GM18861 (cell line): ENCODE measurements around the gene PFKL.
A peak's percentile ranks its signal among the peaks of the same experiment; 100 is the strongest.
"Not testable (repeated sequence)": the region's sequence is repeated elsewhere in the genome, so short reads cannot be mapped to it uniquely, and the experiment has no call there.

ENCODE experiments used
- ATAC-seq: cut with Tn5 transposase; IDR thresholded peaks from one replicate; pipeline ENCODE4 v1.9.1; 2021; ENCODE audit not compliant: unreplicated experiment

Gene PFKL

DNA sequence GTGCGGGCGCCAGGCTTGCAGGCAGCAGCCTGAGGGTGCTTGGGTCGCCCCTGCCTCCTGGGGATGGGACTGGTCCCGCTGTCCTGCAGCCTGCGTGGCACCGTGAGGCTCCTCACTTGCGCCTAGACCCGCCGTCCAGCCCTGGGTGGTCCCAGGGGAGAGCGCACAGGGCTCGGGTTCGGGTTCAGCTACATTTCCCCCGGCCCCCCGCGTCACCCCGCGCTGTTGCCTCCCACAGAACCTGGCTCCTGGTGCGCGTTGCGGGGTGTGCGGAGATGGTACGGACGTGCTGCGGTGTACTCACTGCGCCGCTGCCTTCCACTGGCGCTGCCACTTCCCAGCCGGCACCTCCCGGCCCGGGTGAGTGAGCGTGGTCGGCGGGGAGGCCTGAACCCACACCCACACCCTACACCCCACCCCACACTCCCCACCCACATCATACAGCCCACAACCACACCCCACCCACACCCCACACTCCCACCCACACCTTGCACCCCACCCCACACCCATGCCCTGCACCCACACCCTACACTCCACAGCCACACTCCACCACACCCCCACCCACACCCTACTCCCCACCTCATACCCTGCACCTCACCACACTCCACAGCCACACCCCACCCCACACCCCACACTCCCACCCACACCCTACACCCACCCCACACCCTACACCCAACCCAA, 6.2 kb upstream of the PFKL start:
- no peak for ATAC-seq

- ATAC-seq = no peak
Observed at GRCh38 chr21:44294391-44295162, 5.3 kb upstream of the PFKL start.

DNA sequence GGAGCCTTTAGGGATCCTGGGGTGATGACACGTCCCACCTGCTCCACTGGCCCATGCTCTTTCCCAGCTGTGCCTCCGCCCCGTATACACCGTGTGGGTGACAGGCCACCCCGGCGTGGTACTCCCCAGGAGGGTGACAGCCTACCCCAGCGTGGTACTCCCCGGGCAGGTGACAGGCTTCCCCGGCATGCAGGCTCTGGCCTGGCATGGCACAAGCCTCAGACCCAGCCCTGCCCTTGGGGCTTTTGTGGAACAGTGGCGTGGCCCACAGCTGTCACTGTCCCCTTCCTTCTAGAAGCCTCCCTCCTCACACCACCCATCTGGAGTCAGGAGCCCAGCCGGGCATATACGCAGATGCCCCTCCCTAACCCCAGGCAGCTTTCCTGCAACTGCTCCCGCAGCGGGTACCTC, 4.7 kb upstream of the PFKL start:
- ATAC-seq = no peak

GRCh38 chr21:44295646-44296045, 4.2 kb upstream of the PFKL start:
- no peak for ATAC-seq

DNA sequence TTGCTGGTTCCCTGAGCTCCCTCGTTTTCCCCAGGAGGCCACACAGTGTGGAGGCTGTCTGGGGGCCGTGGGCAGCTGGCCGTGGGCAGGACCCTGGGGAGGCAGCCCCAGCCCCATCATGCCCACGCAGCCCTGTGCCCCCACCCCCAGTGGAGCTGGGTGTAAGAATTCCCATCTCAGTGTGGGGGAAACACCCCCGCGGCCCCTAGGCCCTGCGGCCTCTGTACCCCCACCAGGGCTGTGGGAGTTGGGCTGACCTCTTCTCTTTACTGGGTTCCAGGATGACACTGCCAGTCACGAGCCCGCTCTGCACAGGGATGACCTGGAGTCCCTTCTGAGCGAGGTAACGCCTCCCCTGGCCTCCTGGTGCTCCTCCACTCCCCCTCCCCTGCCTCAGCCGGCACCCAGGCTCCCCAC, 3.7 kb upstream of the PFKL start:
- no peak for ATAC-seq

- no peak for ATAC-seq
Observed at GRCh38 chr21:44296916-44297315, 2.9 kb upstream of the PFKL start.

- no peak for ATAC-seq
Observed at GRCh38 chr21:44297525-44298290, 2.1 kb upstream of the PFKL start.

- ATAC-seq = no peak
Observed at GRCh38 chr21:44298301-44298700, 1.6 kb upstream of the PFKL start.

DNA sequence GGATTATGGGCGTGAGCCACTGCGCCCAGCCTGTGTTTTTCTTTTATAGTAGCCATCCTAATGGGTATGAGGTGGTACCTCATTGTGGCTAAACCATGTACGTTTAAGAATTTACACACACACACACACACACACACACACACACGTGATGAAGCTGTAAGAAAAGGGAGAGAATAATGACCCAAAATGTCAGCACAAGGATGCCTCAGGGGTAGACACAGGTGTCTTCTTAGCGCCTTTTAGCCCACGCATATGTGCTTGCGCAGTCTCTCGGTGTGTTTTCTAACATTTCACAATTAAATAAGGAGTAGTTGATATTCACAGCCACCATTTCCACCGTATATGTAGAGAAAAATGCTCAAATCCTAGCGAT, 782 bp upstream of the PFKL start:
- ATAC-seq = no peak

GRCh38 chr21:44300262-44300959, 558 bp downstream of the PFKL start:
- ATAC-seq = peak; percentile 14

GRCh38 chr21:44301141-44301540, 1.3 kb downstream of the PFKL start:
- ATAC-seq = no peak

DNA sequence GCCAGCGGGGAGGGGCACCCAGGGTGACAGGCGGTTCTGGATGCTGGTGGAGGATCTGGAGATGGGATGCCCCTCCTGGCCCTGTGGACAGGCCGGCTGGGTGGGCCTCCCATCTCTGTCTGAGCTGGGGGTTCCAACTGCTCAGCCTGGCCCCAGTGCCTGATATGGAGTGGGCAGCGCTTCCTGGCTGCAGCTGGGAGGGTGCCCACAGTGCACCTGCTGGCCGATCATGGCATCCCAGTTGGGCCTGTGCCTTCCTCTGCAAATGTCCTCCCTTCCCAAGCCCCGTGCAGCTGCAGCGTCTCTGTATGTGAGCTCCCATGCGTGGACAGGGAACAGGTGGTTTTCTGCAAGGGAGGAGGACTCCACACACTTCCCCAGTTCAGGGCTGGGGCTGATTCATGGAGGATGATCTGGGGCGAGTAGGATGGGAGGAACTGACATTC, 2.1 kb downstream of the PFKL start:
- no peak for ATAC-seq

DNA sequence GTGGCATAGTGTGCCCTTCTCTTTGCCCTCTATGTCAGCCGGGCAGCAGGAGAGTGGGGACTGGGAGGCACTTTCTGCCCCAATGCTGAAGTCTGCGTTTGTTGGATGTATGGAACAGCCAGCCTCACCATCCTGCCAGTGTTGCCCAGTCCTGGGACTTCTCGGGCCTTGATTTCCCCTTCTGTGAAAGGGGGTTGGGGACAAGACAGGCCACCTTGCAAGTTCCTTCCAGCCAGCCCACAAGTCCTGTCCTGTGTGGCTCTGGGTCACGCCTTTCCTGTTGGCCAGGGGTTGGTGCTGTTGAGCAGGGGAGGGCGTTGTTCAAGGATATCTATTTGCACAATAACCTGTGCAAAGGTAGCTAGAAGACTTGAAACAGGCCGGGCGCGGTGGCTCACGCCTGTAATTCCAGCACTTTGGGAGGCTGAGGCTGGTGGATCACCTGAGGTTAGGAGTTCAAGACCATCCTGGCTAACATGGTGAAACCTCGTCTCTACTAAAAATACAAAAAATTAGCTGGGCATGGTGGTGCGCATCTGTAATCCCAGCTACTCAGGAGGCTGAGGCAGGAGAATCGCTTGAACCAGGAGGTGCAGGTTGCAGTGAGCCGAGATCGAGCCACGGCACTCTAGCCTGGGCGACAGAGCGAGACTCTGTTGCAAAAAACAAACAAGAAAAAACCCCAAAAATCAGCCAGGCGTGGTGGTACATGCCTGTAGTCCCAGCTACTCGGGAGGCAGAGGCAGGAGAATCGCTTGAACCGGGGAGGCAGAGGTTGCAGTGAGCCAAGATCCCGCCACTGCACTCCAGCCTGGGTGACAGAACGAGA, 2.9 kb downstream of the PFKL start:
- ATAC-seq = not testable (repeated sequence)

DNA sequence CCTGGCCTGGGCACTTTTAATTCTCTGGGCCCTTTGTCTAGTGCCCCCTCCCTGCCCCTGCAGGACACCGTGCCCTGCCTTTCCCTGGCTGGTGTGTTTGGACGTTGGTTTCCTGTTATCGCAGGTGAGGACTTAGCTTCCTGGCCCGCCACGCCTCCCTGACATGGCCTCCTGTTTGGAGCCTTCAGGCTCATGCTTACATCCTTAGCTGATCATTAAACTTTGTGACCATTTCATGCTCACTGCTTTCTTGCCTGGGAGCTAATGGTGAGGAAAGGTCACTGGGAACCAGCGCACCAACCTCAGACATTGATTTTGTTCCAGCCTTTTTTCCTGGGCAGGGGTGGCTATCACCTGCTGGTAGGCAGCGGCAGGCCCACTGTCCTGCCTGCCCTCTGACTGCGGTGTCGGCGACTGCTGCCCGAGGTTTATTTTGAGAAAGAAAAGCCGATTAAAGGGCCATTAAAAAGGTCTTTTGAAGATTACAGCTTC, 3.7 kb downstream of the PFKL start:
- ATAC-seq = no peak

DNA sequence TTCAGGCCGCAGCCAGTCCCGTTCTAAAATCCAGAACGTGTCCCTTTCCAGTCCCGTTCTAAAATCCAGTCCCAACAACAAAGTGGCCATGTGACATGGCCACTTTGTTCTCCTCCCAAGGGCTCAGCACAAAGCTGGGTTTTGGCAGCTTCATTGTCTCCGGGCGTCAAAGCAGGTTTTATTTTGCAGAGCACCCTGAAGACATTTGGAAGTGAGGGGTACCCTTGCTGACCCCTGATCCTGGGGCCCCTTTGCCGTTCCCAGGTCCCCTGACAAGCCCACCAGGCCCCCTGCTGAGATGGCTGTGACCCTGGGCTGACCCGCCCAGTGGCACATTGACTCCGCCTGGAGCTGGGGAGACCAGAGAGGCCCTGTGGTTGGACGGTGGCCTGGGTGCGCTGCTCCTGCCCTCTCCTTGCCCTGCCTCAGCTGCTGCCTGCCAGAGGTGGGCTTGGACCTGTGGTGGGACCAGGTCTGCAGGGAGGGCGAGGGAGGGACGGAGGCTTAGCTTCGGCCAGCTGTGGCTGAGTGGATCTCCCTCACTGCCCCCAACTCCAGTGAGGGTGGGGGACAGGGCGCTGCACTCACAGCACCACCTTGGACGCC, 4.3 kb downstream of the PFKL start:
- no peak for ATAC-seq

DNA sequence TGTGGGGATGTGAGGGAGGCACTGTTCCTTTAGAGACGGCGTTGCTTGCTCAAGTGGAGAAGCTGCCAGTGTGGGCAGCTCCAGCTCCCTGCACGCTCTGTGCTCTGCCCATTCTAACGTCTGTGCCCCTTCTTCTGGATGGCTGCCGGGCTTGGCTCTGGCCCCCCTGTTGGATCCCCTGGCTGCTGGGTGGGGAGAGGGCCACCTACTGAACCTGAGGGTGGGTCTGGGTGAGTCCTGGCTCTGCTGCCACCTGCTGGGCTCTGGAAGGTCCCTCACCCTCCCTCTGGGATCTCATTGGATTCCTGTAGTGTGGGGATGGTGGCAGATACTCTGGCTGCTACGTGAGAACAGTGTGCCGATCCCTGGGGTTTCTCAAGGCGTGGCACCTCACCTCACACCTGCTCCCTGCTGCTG, 5.0 kb downstream of the PFKL start:
- no peak for ATAC-seq

DNA sequence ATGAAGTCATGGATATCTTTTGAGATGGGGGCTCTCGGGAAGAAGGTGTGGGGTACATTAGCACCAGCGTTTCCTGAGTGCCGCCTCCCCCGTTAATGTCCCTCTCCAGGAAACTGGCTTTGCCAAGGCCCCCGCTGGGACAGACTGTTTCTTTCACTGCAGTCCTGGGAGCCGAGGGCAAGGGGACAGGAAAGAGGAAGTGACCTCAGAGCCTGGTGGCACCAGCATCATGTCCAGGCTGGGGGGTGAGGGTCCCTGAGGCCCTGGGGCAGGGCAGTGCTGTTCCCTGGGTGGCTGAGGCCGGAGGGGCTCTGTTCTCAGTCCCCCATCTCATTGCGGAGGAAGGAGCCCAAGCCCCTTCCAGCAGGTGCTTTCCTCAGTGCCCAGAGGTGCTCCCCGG, 5.8 kb downstream of the PFKL start:
- no peak for ATAC-seq

DNA sequence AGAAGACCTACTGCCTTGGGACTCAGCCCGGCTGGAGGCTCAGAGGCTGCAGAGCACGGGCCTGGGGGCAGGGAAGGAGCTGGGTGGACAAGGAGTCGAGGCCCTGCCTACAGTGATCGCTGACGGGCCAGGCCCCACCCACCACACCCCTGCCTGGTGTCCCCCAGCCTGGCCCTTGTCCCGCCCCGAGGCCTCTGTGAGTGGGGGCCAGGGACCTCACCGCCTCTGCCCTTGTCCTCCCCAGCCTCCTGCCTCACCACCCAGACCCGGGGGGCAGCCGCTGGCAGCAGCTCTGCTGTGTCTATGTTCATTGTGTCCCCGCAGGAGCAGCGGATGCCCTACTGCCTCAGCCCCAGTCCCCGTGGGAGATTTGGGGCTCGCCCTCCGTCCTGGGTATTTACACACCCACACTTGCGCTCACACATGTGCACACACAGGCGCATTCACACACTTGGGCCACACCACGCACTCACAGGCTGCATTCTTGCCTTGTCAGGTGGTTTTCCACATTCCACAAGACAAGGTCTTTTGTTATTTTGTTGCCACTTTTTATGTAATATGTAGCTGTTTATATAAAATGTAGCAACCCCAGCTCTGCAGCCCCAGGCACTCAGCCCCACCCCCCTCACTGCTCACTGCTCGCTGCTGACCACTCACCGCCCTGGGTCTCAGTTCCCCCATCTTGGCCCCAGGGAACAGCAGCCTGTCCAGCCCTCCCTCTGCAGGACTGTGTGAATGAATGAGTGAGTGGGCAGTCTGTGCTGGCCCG, 7.3 kb downstream of the PFKL start:
- no peak for ATAC-seq
